Thyroid gland (tissue), 4 donors: ENCODE data around the gene GJC1.

Source experiments
- POLR2A ChIP-seq, 2 donors: fragments of 450-650 bp; IDR thresholded peaks; one replicate each; pipeline ENCODE4 v1.6.1; 2017; ENCODE audit warnings: antibody characterized with exemption in 2 of 2, mild to moderate bottlenecking in 2 of 2, moderate library complexity in 1 of 2
- TF ChIP-seq, protein P1 (sequence below), 6 experiments: fragments of 200-600 bp in 3 of 6; fragments of 450-650 bp in 3 of 6; sonication (generic) in 3 of 6; IDR thresholded peaks; one replicate each; pipeline ENCODE4 v1.5.1; 2016 to 2019; ENCODE audit warnings: antibody characterized with exemption in 6 of 6, mild to moderate bottlenecking in 2 of 6, inconsistent platforms in 1 of 6, moderate library complexity in 1 of 6

DNA sequence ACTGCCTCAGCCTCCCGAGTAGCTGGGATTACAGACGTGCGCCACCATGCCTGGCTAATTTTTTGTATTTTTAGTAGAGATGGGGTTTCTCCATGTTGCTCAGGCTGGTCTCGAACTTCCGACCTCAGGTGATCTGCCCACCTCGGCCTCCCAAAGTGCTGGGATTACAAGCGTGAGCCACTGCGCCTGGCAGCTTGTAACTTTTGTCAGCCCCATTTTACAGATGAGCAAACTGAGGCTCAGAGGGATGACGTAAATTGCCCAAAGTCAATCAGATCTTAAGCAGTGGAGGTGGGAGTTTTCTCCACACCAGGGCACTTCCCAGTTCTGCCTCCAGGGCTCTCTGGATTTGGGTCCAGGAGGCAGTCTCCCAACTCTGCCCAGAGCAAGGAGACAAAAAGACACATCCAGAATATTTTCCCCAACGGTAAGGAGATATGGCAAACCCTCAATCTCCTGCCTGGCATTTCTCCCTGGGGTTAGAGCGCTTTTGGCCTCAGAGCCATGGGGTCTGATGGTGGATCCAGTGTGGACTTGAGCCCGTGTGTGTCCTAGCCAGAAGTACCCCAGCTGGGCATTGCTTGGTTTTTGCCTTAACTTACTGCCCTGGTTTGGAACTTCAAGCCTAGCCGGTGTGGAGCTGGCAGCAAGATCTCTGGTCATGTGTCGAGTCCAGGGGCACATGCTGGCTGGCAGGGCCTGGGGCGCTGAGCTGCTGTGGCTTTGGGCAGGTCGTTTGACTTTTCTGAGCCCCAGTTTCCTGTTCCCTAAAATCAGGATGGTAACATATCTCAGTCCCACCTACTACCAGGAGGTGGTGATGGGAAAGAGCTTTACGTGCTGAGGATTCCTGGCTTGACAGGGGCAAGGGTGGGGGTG is 67.9 kb downstream of the GJC1 start:
- TF ChIP-seq, protein P1, sequence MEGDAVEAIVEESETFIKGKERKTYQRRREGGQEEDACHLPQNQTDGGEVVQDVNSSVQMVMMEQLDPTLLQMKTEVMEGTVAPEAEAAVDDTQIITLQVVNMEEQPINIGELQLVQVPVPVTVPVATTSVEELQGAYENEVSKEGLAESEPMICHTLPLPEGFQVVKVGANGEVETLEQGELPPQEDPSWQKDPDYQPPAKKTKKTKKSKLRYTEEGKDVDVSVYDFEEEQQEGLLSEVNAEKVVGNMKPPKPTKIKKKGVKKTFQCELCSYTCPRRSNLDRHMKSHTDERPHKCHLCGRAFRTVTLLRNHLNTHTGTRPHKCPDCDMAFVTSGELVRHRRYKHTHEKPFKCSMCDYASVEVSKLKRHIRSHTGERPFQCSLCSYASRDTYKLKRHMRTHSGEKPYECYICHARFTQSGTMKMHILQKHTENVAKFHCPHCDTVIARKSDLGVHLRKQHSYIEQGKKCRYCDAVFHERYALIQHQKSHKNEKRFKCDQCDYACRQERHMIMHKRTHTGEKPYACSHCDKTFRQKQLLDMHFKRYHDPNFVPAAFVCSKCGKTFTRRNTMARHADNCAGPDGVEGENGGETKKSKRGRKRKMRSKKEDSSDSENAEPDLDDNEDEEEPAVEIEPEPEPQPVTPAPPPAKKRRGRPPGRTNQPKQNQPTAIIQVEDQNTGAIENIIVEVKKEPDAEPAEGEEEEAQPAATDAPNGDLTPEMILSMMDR (IDR thresholded peaks at IDR 0.05) = no peak
- no peak for TF ChIP-seq POLR2A (IDR thresholded peaks at IDR 0.05)
